Jurkat, Clone E6-1 (cell line): ENCODE data around the gene CLDN1.

Source experiments
- DNase-seq: peaks from one replicate; pipeline ENCODE4 v3.0.0-alpha.2; 2011; ENCODE audit warnings: low read depth, low spot score
- H3K4me3 ChIP-seq: 2 replicates; pipeline ENCODE4 v1.5.1; 2011; ENCODE audit warnings: mild to moderate bottlenecking, low read length, control low read depth, moderate library complexity

CLDN1 gene

DNA sequence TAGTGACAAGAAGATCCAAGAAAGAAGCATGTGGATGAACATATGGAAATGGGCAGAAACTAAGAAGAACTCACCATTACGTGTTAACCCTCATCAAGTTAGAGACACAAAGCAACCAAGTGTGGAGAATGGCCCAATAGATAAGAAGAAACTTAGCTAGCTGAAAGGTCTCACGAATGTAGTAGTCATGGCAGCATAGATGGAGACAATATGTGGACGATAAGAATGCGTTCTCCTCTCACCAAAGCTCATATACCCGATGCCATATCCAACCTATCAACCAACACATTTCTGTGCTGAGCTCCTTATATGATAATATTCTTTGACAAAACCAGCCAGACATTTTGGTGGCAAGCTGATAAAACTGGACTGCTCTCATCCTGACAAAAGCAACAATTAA is 15.1 kb upstream of the CLDN1 start:
- no peak for DNase-seq
- no peak overlapping the region for H3K4me3 ChIP-seq

DNA sequence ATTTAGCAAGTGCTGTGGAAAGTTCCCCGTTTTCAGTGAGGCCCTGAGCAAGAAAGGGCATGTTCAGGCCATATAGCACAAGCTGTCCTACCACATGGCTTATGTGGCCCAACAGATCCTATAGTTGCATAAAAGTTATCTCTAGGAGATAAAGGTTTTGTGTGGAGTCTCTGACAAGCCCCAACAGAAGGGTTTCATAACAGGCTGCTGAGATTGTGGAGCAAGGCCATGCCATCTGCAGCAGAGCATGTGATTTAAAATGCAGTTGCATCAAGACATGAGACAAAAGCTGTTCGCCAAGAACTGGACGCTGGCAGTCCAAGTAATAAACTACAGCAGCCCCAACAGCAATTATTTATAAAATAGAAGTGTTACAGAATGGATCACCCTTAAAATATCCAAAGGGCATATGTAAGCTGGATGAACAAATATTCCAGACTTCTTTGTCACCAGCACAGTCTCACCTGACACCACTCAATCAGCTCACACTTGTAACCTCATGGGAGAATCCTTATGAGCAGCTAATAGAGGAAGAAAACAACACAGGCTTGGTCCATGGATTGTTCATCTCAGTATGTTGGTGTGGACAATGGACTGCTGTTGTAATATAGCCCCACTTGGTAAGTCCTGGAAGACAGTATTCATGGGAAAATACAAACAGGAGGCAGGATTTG is 14.4 kb upstream of the CLDN1 start:
- DNase-seq = no peak

DNA sequence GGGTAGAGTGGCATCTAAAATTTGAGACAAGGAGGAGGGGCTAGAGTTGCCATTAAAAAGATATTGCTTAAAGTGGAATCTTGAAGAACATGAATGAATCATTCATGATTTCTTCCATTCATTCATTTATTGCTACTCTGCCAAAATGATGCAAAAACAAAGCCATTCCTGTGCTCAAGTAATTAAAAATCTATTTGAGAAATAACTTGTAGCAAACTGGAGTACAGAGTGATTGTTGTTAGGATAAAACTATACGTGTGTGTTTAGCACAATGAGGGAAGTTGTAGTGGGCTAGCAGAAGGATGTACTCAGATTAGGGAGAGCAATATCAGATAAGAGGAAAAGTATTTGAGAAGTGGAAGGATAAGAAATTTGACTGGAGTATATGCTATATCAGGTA is 11.7 kb upstream of the CLDN1 start:
- H3K4me3 ChIP-seq = no peak overlapping the region
- no peak for DNase-seq

More for the DNA sequence above, 14.4 kb upstream of the CLDN1 start:
- H3K4me3 ChIP-seq = no peak overlapping the region

DNA sequence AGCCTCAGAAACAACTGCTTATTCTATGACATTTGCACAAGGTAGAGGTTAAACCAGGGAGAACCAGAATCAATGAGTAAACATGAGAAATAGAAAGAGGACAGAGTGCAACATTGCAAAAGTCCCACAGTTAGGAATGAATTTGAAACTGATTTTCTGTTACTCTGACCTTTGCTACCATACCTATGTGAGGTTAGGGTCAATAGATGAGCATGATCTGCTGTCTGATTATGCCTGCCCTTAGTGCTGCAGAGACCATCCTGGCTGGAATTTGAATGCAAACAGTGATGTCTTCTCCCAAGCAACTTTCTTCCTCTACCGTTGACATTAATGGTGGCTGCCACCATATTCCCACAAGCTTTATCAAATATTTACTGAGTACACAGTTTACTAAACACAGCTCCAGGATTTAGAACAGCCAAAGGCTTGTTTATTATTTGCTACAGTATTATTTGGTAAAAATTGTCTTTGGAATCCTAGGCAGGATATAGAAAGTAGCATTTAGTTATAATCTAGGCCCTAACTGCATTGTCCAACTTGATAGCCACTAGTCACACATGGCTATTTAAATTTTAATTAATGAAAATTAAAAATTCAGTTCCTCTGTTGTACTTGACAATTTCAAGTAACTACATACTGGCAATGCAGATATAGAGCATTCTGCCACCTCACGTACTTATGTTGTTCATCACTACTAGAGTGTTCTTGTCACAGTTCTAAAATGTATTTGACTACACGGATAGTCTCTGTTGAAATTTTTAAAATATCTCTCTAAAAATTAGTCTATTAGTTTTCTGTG is 8.9 kb upstream of the CLDN1 start:
- DNase-seq = no peak
- no peak overlapping the region for H3K4me3 ChIP-seq

DNA sequence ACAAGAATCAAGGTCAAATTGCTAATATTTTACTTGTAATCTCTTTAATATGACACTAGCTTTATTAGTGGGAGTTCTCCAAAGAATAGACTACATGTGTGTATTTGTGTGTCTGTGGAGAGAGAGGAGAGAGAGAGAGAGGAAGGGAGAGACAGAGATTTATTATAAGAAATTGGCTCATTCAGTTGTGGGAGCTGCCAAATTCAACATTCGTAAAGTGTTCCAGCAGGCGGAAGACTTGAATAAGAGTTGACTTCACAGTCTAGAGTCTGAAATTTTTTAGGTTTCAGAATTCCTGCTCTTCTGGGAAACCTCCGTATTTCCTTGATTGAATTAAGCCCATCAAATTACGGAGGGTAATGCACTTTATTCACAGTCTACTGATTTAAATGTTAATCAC is 4.7 kb upstream of the CLDN1 start:
- no peak for DNase-seq
- H3K4me3 ChIP-seq = no peak overlapping the region

DNA sequence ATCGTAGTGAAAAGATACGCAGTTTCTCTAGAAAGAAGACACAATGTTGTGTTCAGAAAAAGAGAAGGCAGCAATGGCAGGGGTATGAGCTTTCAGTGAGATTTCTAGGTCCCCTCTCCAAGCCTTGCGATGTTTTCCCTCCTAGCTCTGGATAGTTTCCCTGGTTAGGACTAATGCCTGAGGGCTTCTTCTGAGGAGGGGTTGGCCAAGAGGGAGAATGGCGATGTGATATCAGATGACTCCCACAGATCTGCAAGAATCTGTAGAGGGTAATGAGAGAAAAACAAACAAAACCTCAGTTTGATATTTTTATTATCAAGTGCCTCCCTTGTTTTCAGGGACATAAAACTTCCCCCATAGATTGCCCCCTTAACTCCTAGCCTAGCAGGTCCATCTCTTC is 4.1 kb upstream of the CLDN1 start:
- DNase-seq = no peak
- no peak overlapping the region for H3K4me3 ChIP-seq

DNA sequence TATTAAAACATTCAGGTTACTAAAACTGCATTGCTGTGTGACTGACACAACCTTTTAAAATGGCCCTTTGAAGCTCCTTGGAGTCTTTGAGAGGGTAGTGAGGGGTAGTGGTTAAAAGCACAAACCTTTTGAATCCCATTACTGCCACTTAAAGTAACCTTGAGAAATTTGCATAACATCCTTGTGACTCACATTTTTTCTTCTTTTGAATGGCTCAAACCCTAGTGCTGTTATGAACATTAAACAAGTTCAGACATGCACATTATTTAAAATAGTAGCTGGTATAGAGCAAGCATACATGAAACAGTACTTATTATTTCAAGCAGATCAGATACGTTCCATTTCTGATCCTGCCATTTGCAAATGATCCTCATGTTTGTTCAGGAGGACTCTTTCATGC is 3.7 kb upstream of the CLDN1 start:
- H3K4me3 ChIP-seq = no peak overlapping the region

DNA sequence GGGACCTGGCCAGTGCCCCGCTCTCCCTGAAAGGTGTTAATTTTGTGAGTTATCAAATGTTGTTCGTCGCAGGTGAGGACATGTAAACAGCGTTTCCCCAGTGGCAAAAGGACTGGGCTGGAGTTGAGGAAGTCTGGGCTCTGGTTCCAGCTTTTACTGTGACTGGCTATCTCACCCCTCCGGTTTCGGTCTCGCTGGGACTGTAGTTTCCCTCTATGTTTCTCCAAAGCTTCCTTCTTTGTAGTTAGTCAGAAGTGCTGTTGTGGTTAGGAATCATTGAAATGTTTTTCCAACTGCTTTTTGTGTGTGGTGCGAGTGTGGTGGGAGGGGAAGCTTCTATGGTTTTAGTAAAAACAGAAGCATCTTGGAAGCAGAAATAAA is 990 bp upstream of the CLDN1 start:
- H3K4me3 ChIP-seq = no peak overlapping the region
- DNase-seq = no peak

More for the DNA sequence above, 3.7 kb upstream of the CLDN1 start:
- no peak for DNase-seq

DNA sequence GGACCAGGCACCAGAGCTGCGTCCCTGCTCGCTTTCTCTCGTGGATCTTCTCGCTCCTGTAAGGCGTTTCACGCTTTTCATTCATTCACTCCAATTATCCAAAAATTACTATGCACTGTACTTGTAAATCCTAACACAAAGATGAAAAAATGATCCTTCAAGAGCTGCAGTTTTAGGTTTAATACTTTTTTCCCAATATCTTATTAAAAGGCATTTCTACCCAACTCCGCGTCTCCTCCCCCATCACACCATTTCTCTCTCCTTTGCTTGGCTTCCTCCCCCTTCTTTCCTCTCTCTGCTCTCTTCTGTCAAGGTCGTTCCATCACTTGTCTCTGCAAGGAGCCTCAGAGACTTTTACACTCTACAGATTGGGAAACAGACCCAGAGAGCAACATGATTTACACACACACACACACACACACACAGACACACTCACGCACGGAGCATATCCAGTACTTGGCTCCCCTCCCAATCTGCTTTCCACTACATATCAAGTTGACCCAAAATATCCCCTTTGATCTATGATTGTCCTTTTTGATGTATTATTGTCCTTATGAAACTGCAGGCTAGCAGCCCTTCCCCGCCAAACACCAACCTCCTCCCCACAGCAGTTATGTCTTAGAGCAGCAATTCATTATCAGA is 479 bp upstream of the CLDN1 start:
- no peak for DNase-seq
- no peak overlapping the region for H3K4me3 ChIP-seq

DNA sequence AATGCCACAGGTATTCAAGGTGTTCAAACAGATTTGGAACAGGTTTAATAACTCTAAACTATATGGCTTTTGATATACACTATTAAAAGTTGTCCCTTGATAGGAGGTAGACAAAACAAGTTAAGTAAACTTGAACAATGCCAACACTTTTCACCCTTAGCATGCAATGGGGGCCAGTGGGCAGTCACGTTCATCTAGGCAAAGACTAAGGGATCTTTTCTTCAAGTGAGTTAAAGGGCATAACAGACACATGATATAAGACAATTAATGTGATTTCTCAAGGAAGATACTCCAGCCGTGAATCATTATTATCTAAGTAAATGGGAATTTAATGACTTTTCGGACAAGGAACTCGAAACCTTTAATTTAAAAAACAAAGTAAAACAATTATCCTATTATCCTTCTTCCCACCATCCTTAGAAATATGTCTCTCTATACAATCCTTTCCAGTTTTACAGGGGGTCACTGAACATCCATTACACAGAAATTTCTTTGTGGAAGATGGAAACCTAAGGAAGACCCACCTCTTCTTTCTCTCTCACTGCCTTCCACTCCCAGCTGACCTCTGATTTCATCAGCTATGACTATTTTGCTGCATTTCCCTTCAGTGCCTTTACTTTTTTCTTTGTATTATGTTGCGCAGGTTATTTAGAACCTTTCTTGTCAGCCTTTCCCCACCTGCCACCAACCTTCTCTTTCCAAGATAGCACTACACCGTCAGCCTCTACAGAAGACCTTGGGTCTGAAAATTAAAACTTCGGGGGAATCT is 1.5 kb downstream of the CLDN1 start:
- no peak overlapping the region for H3K4me3 ChIP-seq

DNA sequence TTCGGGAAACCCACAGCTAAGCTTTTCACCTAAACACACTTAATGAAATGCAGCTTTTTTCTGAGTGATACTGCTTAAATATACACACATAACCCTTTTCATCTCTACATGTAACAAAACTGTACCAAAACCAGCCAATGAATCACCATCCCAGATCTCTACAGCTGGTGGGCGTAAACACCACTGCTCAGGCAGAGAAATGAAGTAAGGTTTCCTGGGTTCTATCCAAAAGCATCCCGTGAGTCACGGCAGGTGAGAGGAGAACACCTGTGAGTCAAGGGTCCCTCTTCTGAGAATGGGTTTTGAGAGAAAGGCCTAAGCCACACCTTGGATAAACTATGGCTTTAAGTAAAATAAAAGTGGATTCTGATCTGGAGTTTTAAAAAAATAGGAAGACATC is 2.6 kb downstream of the CLDN1 start:
- no peak overlapping the region for H3K4me3 ChIP-seq
- DNase-seq = no peak

More for the DNA sequence above, 1.5 kb downstream of the CLDN1 start:
- DNase-seq = no peak

DNA sequence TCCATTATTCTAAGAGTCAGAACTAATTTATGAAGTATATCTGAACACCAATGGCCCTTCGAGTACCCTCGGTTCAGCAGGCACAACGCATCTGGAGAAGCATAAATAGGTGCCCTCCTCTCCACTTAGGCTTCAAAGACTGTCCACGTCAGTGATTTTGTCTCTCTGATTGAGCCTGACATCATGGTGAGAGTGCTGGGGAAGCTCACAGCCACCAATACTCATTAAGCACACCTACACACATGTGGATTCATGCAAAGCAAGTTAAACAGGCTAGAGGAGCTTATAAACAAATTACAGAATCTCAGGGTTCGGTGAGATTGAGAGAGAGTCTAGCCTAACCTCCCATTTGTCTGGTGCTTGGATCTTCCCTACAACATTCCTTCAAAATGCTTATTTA is 3.6 kb downstream of the CLDN1 start:
- no peak overlapping the region for H3K4me3 ChIP-seq

DNA sequence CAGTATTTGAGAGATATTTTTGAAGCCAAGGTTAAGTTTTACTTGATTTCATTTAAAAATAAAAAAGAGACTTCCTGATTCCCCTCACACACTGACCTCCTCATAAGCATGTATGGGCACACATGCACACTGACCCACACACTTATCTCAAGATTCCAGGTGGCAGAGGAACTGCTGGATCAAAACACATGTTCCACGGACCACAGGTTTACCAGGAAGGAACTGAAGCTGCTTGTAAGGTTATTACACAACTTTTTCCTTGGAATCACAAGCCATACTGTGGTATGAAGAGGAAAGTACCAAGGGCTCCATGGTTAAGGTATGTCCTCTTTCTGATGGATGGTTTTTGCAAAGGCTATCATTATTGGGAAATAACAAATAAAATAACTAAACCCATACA is 7.5 kb downstream of the CLDN1 start:
- DNase-seq = no peak
- no peak overlapping the region for H3K4me3 ChIP-seq

More for the DNA sequence above, 3.6 kb downstream of the CLDN1 start:
- DNase-seq = no peak

DNA sequence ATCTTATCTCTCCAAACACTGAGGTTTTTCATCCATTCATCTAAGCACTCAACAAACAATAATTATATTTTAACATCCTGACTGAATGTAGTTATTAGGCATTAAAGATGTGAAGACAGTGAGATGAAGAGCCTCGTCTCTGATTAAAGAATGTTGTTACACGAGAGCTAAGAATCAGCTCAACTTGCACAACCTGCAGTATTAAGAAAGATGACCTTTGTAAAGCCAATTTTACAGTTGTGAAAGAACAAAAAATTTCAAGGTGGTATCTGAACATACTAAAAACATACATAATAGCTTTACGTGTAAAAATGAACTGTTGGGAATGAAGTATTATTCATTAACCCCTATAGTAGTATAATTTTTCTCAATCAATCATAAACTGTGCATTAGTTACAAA is 12.8 kb downstream of the CLDN1 start:
- DNase-seq = no peak

DNA sequence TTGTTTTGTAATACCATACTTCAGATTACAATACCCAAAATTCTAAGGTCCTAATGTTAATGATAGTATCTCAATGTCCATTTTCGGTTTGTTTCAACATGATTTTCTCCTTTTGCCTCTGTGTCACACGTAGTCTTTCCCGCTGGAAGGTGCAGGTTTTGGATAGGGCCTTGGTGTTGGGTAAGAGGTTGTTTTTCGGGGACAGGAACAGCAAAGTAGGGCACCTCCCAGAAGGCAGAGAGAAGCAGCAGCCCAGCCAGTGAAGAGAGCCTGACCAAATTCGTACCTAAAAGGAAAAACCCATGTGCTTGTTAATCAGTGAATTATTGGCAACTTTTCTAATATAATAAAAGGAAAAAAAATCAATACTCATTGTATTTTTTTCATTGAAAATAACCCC is 14.1 kb downstream of the CLDN1 start:
- no peak for DNase-seq
- H3K4me3 ChIP-seq = no peak overlapping the region

More for the DNA sequence above, 12.8 kb downstream of the CLDN1 start:
- no peak overlapping the region for H3K4me3 ChIP-seq

DNA sequence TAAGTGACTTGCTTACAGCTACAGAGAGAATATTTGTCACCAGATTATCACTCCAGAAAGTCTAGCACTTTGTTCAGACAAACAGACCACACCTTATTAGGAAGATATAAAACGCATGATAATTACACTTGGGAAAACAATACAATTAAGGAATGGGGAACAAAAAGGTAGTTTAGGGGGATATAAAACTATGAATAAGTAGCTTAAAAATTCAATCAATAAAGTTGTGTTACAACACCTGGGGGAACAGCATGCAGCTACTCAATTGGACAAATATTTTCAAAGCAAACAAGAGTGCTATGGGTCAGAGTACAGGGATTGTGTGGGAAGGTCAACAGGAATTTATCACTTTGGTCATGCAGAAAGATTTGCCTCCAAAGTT is 15.1 kb downstream of the CLDN1 start:
- DNase-seq = no peak
- H3K4me3 ChIP-seq = no peak overlapping the region

DNA sequence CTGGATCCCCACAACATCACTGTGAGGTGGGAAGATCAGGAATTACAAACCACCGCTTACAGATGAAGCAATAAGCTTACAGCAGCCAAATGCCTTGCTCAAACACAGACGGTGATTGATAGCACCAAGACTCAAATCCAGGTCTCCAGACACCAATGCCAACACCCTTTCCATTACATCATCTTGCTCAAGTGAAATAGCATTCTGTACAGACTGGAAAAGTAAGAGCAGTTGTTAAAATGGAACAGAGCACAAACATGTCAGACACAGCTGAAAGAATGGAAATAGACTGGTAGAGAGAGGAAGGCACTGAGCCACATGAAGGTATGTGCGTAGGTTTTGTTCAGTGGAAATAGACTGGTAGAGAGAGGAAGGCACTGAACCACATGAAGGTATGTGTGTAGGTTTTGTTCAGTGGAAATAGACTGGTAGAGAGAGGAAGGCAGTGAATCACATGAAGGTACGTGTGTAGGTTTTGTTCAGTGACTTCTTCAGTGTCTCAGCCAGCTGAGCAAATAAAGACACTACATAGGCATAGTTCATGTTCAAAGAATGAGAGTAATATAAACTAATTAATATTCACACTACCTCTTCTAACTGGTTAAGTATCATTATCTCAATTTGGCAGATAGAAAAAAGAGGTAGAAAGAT is 15.6 kb downstream of the CLDN1 start:
- peak; percentile 82 for DNase-seq
- no peak overlapping the region for H3K4me3 ChIP-seq

DNA sequence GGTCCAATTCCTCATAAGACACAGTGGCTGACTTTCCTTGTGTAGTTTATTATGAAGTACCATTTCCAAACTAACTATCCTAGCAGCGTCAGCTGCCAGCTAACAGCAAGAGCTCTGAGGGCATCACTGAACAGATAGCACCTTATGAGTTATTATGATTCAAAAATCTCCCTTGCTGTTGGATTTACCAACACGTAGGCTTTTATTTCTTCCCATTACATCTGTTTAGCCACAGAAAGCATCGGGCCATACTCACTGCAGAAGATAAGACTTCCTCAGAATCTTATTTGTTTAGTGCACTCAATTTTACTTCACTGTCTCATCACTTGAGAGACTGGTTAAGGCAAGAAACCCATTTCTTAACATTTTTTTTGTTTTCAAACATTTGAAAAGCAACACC is 16.2 kb downstream of the CLDN1 start:
- no peak for DNase-seq
- no peak overlapping the region for H3K4me3 ChIP-seq

DNA sequence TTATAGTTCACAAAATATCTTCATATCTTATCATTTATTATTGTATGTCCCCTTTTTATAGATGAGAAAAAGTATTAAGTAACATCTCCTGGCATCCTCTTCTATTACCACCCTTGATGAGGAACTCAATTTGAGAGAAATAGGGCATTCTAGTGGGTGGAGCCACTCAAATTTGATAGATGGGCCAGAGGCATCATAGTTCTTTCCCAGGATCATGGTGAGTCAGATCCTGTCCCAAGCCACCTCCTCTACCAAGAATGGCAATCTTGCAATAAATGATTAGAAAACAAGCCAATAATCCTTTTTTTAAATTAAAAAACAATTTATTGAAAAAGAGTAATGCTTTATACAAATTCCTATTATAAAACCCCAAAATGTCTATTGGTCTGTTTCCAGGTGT is 16.8 kb downstream of the CLDN1 start:
- H3K4me3 ChIP-seq = no peak overlapping the region
- no peak for DNase-seq
